Astrocyte (in vitro differentiated cells and primary cell): ENCODE measurements around the gene GPR39. TPM values are rescaled to one million over a fixed set of nuclear protein-coding genes. Genes with fewer than 3 reads are reported as not detected.
A peak's percentile ranks its signal among the peaks of the same experiment; 100 is the strongest.

ENCODE experiments used
- DNase-seq: peaks from one replicate; pipeline ENCODE4 v3.0.0-alpha.2; 2010; ENCODE audit warnings: low read depth
- FAIRE-seq: peaks from 2 replicates; lab custom pipeline; 2011; peaks lifted over from hg19 to GRCh38; lab: Jason Lieb, UNC
- H2AFZ ChIP-seq: 2 replicates; pipeline ENCODE4 v1.6.0; 2012; ENCODE audit warnings: low read depth, low read length, inconsistent platforms
- H3K27ac ChIP-seq: 2 replicates; pipeline ENCODE4 v1.5.1; 2011; ENCODE audit warnings: low read depth, low read length, inconsistent platforms
- H3K27me3 ChIP-seq: 2 replicates; pipeline ENCODE4 v1.6.0; 2011; ENCODE audit warnings: low read length, inconsistent platforms; ENCODE audit not compliant: insufficient read depth
- H3K36me3 ChIP-seq: 2 replicates; pipeline ENCODE4 v1.5.1; 2011; ENCODE audit warnings: low read length, inconsistent platforms; ENCODE audit not compliant: insufficient read depth
- H3K4me1 ChIP-seq: 2 replicates; pipeline ENCODE4 v1.5.1; 2011; ENCODE audit warnings: low read length, inconsistent platforms; ENCODE audit not compliant: insufficient read depth
- H3K4me2 ChIP-seq: 2 replicates; pipeline ENCODE4 v1.6.0; 2012; ENCODE audit warnings: low read length, inconsistent platforms
- H3K4me3 ChIP-seq: 2 replicates; pipeline ENCODE4 v1.5.1; 2011; ENCODE audit warnings: low read depth, mild to moderate bottlenecking, low read length, inconsistent platforms; ENCODE audit not compliant: insufficient read depth
- H3K79me2 ChIP-seq: 2 replicates; pipeline ENCODE4 v1.6.0; 2012; ENCODE audit warnings: mild to moderate bottlenecking, low read length, inconsistent platforms; ENCODE audit not compliant: insufficient read depth
- H3K9ac ChIP-seq: 2 replicates; pipeline ENCODE4 v1.6.0; 2012; ENCODE audit warnings: mild to moderate bottlenecking, low read length, inconsistent platforms
- H3K9me3 ChIP-seq: 2 replicates; pipeline ENCODE4 v1.5.1; 2012; ENCODE audit warnings: low read depth, mild to moderate bottlenecking, low read length, inconsistent platforms; ENCODE audit not compliant: insufficient read depth
- H4K20me1 ChIP-seq: 2 replicates; pipeline ENCODE4 v1.6.0; 2012; ENCODE audit warnings: low read length, inconsistent platforms; ENCODE audit not compliant: insufficient read depth
- H3K27ac Mint-ChIP-seq: one replicate; pipeline ENCODE4 v1.8.0; 2021; ENCODE audit warnings: mild to moderate bottlenecking, mixed read lengths; ENCODE audit not compliant: unreplicated experiment
- H3K27me3 Mint-ChIP-seq: one replicate; pipeline ENCODE4 v1.8.0; 2021; ENCODE audit warnings: low read depth, mixed read lengths; ENCODE audit not compliant: unreplicated experiment
- H3K36me3 Mint-ChIP-seq: one replicate; pipeline ENCODE4 v1.8.0; 2021; ENCODE audit warnings: low read depth, mixed read lengths; ENCODE audit not compliant: unreplicated experiment
- H3K4me1 Mint-ChIP-seq: one replicate; pipeline ENCODE4 v1.8.0; 2021; ENCODE audit warnings: low read depth, mixed read lengths; ENCODE audit not compliant: unreplicated experiment
- H3K4me3 Mint-ChIP-seq: one replicate; pipeline ENCODE4 v1.8.0; 2021; ENCODE audit warnings: mild to moderate bottlenecking, moderate library complexity, mixed read lengths; ENCODE audit not compliant: unreplicated experiment
- H3K9me3 Mint-ChIP-seq: one replicate; pipeline ENCODE4 v1.8.0; 2021; ENCODE audit warnings: mild to moderate bottlenecking, mixed read lengths; ENCODE audit not compliant: unreplicated experiment
- CTCF ChIP-seq: IDR thresholded peaks from 2 replicates; pipeline ENCODE4 v1.5.1; 2011; ENCODE audit warnings: low read depth, mild to moderate bottlenecking, inconsistent platforms, low read length, moderate library complexity; ENCODE audit not compliant: insufficient read depth
- EZH2 ChIP-seq: IDR thresholded peaks from 2 replicates; pipeline ENCODE4 v1.6.1; 2012; ENCODE audit warnings: mild to moderate bottlenecking, low read length, inconsistent platforms; ENCODE audit not compliant: insufficient read depth
- total RNA-seq: library from RNA; stranded (reverse); gene quantifications from 2 replicates; pipeline ENCODE4 v1.2.1, GENCODE V29; 2021

The GPR39 gene
- total RNA-seq, 1 donor from 2014 or later = 4.4 TPM

DNA sequence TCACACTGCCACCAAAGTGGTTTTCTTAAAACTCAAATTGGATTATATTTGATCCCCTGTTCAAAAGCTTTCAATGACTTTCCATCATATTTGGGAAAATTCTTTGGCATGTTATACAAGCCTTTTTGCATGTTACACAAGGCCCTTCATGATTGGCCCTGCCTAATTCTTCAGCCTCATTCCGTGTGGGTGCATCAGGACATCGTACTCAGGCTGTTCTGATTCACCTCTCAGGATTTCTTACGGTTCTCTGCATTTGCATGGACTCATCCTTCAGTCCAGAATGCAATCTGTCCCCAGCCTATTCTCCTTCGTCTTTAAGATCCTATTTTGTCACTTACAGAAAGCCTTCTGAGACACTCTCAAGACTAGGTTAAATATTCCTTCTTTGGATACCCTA is 145.6 kb downstream of the GPR39 start:
- Histone ChIP-seq H3K4me2 (no peak overlapping the region), H3K4me3 (no peak overlapping the region), H3K27me3 (no peaks in the 10 kb centered on the region), H3K9ac (no peak overlapping the region), H3K9me3 (no peaks in the 10 kb centered on the region), H3K79me2 (no peaks in the 10 kb centered on the region), H2AFZ (no peak overlapping the region), H3K27ac (no peak overlapping the region), H3K36me3 (no peaks in the 10 kb centered on the region), H4K20me1 (no peaks in the 10 kb centered on the region), H3K4me1 (no peaks in the 10 kb centered on the region)
- Mint-ChIP-seq H3K9me3 (peaks cover 8% of the 10 kb centered on the region), H3K27ac (no peak overlapping the region), H3K4me3 (no peak overlapping the region), H3K27me3 (peaks cover 4% of the 10 kb centered on the region), H3K4me1 (peaks cover 5% of the 10 kb centered on the region), H3K36me3 (no peaks in the 10 kb centered on the region)
- FAIRE-seq (no peak), DNase-seq (peak; percentile 27)
- no peak for TF ChIP-seq CTCF
- TF ChIP-seq EZH2 = no peak

- no peak overlapping the region for H2AFZ ChIP-seq
- Mint-ChIP-seq H3K27ac (no peak overlapping the region), H3K4me1 (peaks cover 5% of the 10 kb centered on the region), H3K36me3 (no peaks in the 10 kb centered on the region), H3K4me3 (no peak overlapping the region), H3K9me3 (peaks cover 8% of the 10 kb centered on the region), H3K27me3 (peaks cover 4% of the 10 kb centered on the region)
- H3K4me3 ChIP-seq = no peak overlapping the region
- H3K27me3 ChIP-seq = no peaks in the 10 kb centered on the region
- no peaks in the 10 kb centered on the region for H3K9me3 ChIP-seq
- no peak overlapping the region for H3K27ac ChIP-seq
- no peaks in the 10 kb centered on the region for H4K20me1 ChIP-seq
- FAIRE-seq = no peak
- no peak for TF ChIP-seq EZH2
- TF ChIP-seq CTCF = no peak
- no peak for DNase-seq
- H3K4me1 ChIP-seq = no peaks in the 10 kb centered on the region
- no peak overlapping the region for H3K4me2 ChIP-seq
- no peak overlapping the region for H3K9ac ChIP-seq
- no peaks in the 10 kb centered on the region for H3K79me2 ChIP-seq
- H3K36me3 ChIP-seq = no peaks in the 10 kb centered on the region
Observed at GRCh38 chr2:132564065-132564464, 147.5 kb downstream of the GPR39 start.

DNA sequence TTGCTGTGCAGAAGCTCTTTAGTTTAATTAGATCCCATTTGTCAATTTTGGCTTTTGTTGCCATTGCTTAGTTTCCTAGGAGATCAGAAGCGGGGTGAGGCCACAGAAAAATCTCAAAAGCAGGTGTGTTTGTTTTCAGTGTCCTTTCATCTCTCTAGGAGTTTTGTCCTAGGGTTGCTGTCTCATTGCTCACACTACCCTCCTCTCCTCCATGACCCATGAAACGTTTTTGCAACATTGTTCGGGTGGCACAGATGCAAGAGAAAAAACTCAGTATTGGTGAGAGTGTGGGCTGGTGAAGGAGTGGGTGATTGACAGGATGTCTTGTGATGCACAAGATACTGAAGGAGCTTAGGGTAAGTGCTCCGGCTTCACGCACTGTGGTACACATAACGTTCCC is 149.8 kb downstream of the GPR39 start:
- H3K9ac ChIP-seq = no peak overlapping the region
- H3K79me2 ChIP-seq = no peaks in the 10 kb centered on the region
- H2AFZ ChIP-seq = no peak overlapping the region
- no peaks in the 10 kb centered on the region for H4K20me1 ChIP-seq
- Mint-ChIP-seq H3K9me3 (peaks cover 8% of the 10 kb centered on the region), H3K4me1 (peaks cover 2% of the 10 kb centered on the region), H3K4me3 (no peak overlapping the region), H3K36me3 (no peaks in the 10 kb centered on the region), H3K27me3 (peaks cover 3% of the 10 kb centered on the region), H3K27ac (no peak overlapping the region)
- FAIRE-seq (no peak), DNase-seq (no peak)
- H3K27me3 ChIP-seq = no peaks in the 10 kb centered on the region
- no peak overlapping the region for H3K27ac ChIP-seq
- H3K4me2 ChIP-seq = no peak overlapping the region
- no peaks in the 10 kb centered on the region for H3K36me3 ChIP-seq
- H3K4me3 ChIP-seq = no peak overlapping the region
- H3K9me3 ChIP-seq = no peaks in the 10 kb centered on the region
- TF ChIP-seq EZH2 = no peak
- no peak for TF ChIP-seq CTCF
- no peaks in the 10 kb centered on the region for H3K4me1 ChIP-seq
